HepG2 (cell line): Measurements from ENCODE around the gene SLC39A1. TPM values are rescaled to one million over a fixed set of nuclear protein-coding genes. Genes with fewer than 3 reads are reported as not detected.

Experiments used
- CEBPB ChIP-seq: IDR thresholded peaks from 2 replicates; pipeline ENCODE4 v1.6.1; 2011; ENCODE audit warnings: low read depth, low read length, improper control_type of control experiment, borderline replicate concordance
- GABPB1 ChIP-seq: IDR thresholded peaks from 2 replicates; pipeline ENCODE4 v1.6.1; 2016; ENCODE audit warnings: mild to moderate bottlenecking, missing genetic modification reagents, moderate library complexity, missing compliant biosample characterization
- MAZ ChIP-seq, 2 experiments: sonication (generic) in 1 of 2; formaldehyde crosslinking in 1 of 2; IDR thresholded peaks; 2 replicates each; pipeline versions ENCODE4 v1.5.0 to v1.6.1; 2012 to 2020; ENCODE audit warnings: low read depth in 2 of 2, mild to moderate bottlenecking in 2 of 2, borderline replicate concordance in 1 of 2, improper control_type of control experiment in 1 of 2, low read length in 1 of 2, missing genetic modification reagents in 1 of 2, moderate library complexity in 1 of 2
- MED1 ChIP-seq: sonication (generic); formaldehyde crosslinking; IDR thresholded peaks from 2 replicates; pipeline ENCODE4 v1.4.0; 2020; ENCODE audit warnings: missing genetic modification reagents
- MYC ChIP-seq: sonication (generic); formaldehyde crosslinking; IDR thresholded peaks from 2 replicates; pipeline ENCODE4 v1.9.0; 2021; ENCODE audit warnings: missing genetic modification reagents, borderline replicate concordance
- SMC3 ChIP-seq: IDR thresholded peaks from 2 replicates; pipeline ENCODE4 v1.6.1; 2011; ENCODE audit warnings: low read length, improper control_type of control experiment
- TARDBP ChIP-seq: sonication (generic); formaldehyde crosslinking; IDR thresholded peaks from 2 replicates; pipeline ENCODE4 v1.8.0; 2022; ENCODE audit warnings: mild to moderate bottlenecking, missing genetic modification reagents
- TBX2 ChIP-seq: sonication (generic); formaldehyde crosslinking; IDR thresholded peaks from 2 replicates; pipeline ENCODE4 v1.5.0; 2020; ENCODE audit warnings: missing genetic modification reagents, mild to moderate bottlenecking, borderline replicate concordance
- YY1 ChIP-seq: IDR thresholded peaks from 2 replicates; pipeline ENCODE4 v1.6.1; 2011; ENCODE audit warnings: low read length, low read depth, moderate library complexity, mild to moderate bottlenecking; ENCODE audit not compliant: insufficient read depth, insufficient replicate concordance
- ZFYVE20 ChIP-seq: sonication (generic); formaldehyde crosslinking; IDR thresholded peaks from 2 replicates; pipeline ENCODE4 v1.8.0; 2023; ENCODE audit warnings: low read depth, mild to moderate bottlenecking, moderate library complexity, missing genetic modification reagents, borderline replicate concordance
- ZNF121 ChIP-seq: sonication (generic); formaldehyde crosslinking; IDR thresholded peaks from 2 replicates; pipeline ENCODE4 v1.5.0; 2020; ENCODE audit warnings: mild to moderate bottlenecking, missing genetic modification reagents
- ZNF343 ChIP-seq: sonication (generic); formaldehyde crosslinking; IDR thresholded peaks from 2 replicates; pipeline ENCODE4 v1.4.0; 2020; ENCODE audit warnings: mild to moderate bottlenecking, missing genetic modification reagents
- ZNF510 ChIP-seq: sonication (generic); formaldehyde crosslinking; IDR thresholded peaks from 2 replicates; pipeline ENCODE4 v1.4.0; 2020; ENCODE audit warnings: low read depth, mild to moderate bottlenecking, missing genetic modification reagents
- ZNF644 ChIP-seq: IDR thresholded peaks from 2 replicates; pipeline ENCODE4 v1.6.1; 2016; ENCODE audit warnings: low read depth
- ZNF672 ChIP-seq: sonication (generic); formaldehyde crosslinking; IDR thresholded peaks from 2 replicates; pipeline ENCODE4 v1.8.1; 2022; ENCODE audit warnings: missing genetic modification reagents
- ZNF747 ChIP-seq: sonication (generic); formaldehyde crosslinking; IDR thresholded peaks from 2 replicates; pipeline ENCODE4 v1.8.1; 2023; ENCODE audit warnings: missing genetic modification reagents, mild to moderate bottlenecking, borderline replicate concordance
- polyA plus RNA-seq, 8 experiments: library from polyadenylated mRNA; depleted of rRNA in 3 of 8; stranded (reverse) in 7 of 8; unstranded in 1 of 8; fragments of >200 nt; fragmentation: Illumina TruSeq in 4 of 8; extraction: Trizol in 4 of 8; gene quantifications; 2 replicates each; pipeline versions ENCODE4 v1.2.1 to v1.2.3, GENCODE V29; 2011 to 2016; ENCODE audit warnings: low read depth in 4 of 8, missing spikeins in 1 of 8, mixed read lengths in 1 of 8; ENCODE audit not compliant: insufficient read depth in 1 of 8
- total RNA-seq, 5 experiments: library from RNA; depleted of rRNA; stranded (reverse); fragments of >200 nt; fragmentation: Illumina TruSeq; extraction: Trizol; gene quantifications; 2 replicates each; pipeline ENCODE4 v1.2.3, GENCODE V29; 2016; ENCODE audit warnings: low read depth in 1 of 5
- TF ChIP-seq, protein P1 (sequence below): sonication (generic); formaldehyde crosslinking; IDR thresholded peaks from 2 replicates; pipeline ENCODE4 v1.4.0; 2020; ENCODE audit warnings: missing genetic modification reagents
- TF ChIP-seq, protein P2 (sequence below): sonication (generic); formaldehyde crosslinking; IDR thresholded peaks from 2 replicates; pipeline ENCODE4 v1.4.0; 2020; ENCODE audit warnings: mild to moderate bottlenecking, missing genetic modification reagents
- TF ChIP-seq, protein P3 (sequence below): sonication (generic); formaldehyde crosslinking; conservative IDR thresholded peaks from 2 replicates; pipeline ENCODE4 v1.8.0; 2022; ENCODE audit warnings: mild to moderate bottlenecking, moderate library complexity, missing genetic modification reagents
- TF ChIP-seq, protein P4 (sequence below): sonication (generic); formaldehyde crosslinking; IDR thresholded peaks from 2 replicates; pipeline ENCODE4 v1.4.0; 2020; ENCODE audit warnings: missing genetic modification reagents, mild to moderate bottlenecking, borderline replicate concordance

Gene SLC39A1
- total and polyA plus RNA-seq, 2 of the 13 experiments (the other 11 are each of a cell fraction or from before 2014, with no cell fraction given): 71.2 to 78.4 TPM

DNA sequence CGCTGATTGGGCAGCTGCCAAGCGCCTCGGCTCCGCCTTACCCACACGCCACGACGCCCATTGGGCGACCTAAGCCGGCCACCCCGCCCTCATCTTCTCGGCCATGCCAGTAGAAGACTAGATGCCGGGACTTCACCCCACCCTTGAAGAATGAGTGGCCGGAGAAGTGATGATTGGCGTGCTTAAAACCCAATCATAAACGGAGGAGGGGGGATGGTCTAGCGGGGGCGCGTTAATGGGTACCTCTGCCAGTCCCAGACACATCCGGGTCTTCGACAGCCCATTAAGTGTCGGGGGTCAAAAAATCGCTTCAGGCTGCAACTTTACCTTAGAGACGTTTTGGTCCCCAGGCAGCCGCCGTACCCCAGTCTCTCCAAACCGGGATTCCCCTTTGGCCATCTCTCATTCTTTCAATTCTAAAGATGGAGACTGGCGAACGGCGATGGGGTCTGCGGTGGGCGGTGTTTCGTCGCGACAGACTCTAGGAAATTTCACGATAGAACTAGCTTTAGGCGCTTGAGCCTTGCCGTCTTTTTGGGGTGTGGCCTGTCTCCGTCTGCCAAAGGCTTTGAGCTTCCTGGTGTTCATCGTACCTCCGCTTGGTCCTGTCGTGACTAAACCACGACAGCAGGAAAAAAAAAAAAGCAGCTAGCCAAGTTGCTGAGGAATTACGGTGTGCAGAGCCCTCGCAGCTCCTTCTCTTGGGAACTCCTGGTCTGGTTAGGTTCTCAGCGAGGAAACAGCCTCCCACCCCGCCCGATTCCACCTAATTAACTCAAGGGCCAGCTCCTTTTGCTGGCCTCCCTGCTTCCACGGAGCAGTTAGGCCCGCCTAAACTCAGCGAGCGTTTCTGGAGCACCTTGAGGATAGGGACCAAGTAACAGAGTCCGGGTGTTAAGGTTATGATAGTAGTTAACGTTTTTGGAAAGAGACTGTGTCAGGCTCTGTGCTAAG lies 40.1 kb downstream of the SLC39A1 start, which contains the start of gene GATAD2B (continued):
- TF ChIP-seq, protein P1, sequence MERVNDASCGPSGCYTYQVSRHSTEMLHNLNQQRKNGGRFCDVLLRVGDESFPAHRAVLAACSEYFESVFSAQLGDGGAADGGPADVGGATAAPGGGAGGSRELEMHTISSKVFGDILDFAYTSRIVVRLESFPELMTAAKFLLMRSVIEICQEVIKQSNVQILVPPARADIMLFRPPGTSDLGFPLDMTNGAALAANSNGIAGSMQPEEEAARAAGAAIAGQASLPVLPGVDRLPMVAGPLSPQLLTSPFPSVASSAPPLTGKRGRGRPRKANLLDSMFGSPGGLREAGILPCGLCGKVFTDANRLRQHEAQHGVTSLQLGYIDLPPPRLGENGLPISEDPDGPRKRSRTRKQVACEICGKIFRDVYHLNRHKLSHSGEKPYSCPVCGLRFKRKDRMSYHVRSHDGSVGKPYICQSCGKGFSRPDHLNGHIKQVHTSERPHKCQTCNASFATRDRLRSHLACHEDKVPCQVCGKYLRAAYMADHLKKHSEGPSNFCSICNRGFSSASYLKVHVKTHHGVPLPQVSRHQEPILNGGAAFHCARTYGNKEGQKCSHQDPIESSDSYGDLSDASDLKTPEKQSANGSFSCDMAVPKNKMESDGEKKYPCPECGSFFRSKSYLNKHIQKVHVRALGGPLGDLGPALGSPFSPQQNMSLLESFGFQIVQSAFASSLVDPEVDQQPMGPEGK (CRISPR knock-in tag): peak; percentile 75
- TF ChIP-seq ZNF121: 0 out of 2 replicates have a peak, but pooled peaks have one; percentile 18
- TF ChIP-seq YY1: no peak
- no peak for TF ChIP-seq TARDBP (CRISPR knock-in tag)
- no peak for TF ChIP-seq ZNF672 (CRISPR knock-in tag)
- TF ChIP-seq ZNF644 (CRISPR knock-in tag): no peak
- peak; percentile 81 for TF ChIP-seq MAZ (IDR thresholded peaks at IDR 0.05; ENCODE audit: borderline replicate concordance, low read depth, low read length)
- peak; percentile 61 for TF ChIP-seq MAZ (CRISPR knock-in tag; IDR thresholded peaks at IDR 0.05; ENCODE audit: low read depth)
- no peak for TF ChIP-seq CEBPB
- TF ChIP-seq, protein P2, sequence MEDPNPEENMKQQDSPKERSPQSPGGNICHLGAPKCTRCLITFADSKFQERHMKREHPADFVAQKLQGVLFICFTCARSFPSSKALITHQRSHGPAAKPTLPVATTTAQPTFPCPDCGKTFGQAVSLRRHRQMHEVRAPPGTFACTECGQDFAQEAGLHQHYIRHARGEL (CRISPR knock-in tag): no peak
- TF ChIP-seq, protein P3, sequence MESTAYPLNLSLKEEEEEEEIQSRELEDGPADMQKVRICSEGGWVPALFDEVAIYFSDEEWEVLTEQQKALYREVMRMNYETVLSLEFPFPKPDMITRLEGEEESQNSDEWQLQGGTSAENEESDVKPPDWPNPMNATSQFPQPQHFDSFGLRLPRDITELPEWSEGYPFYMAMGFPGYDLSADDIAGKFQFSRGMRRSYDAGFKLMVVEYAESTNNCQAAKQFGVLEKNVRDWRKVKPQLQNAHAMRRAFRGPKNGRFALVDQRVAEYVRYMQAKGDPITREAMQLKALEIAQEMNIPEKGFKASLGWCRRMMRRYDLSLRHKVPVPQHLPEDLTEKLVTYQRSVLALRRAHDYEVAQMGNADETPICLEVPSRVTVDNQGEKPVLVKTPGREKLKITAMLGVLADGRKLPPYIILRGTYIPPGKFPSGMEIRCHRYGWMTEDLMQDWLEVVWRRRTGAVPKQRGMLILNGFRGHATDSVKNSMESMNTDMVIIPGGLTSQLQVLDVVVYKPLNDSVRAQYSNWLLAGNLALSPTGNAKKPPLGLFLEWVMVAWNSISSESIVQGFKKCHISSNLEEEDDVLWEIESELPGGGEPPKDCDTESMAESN (CRISPR knock-in tag): 0 out of 2 replicates have a peak, but pooled peaks have one; percentile 52
- peak; percentile 57; the same call in 1 of the 2 replicates for TF ChIP-seq MED1 (CRISPR knock-in tag)
- TF ChIP-seq, protein P4, sequence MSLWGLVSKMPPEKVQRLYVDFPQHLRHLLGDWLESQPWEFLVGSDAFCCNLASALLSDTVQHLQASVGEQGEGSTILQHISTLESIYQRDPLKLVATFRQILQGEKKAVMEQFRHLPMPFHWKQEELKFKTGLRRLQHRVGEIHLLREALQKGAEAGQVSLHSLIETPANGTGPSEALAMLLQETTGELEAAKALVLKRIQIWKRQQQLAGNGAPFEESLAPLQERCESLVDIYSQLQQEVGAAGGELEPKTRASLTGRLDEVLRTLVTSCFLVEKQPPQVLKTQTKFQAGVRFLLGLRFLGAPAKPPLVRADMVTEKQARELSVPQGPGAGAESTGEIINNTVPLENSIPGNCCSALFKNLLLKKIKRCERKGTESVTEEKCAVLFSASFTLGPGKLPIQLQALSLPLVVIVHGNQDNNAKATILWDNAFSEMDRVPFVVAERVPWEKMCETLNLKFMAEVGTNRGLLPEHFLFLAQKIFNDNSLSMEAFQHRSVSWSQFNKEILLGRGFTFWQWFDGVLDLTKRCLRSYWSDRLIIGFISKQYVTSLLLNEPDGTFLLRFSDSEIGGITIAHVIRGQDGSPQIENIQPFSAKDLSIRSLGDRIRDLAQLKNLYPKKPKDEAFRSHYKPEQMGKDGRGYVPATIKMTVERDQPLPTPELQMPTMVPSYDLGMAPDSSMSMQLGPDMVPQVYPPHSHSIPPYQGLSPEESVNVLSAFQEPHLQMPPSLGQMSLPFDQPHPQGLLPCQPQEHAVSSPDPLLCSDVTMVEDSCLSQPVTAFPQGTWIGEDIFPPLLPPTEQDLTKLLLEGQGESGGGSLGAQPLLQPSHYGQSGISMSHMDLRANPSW: no peak
- peak; percentile 71; the same call in 1 of the 2 replicates for TF ChIP-seq ZNF747 (CRISPR knock-in tag)
- peak; percentile 24; the same call in 1 of the 2 replicates for TF ChIP-seq MYC (CRISPR knock-in tag)
- no peak for TF ChIP-seq ZNF343
- TF ChIP-seq ZFYVE20: no peak
- TF ChIP-seq GABPB1 (CRISPR knock-in tag): no peak; the same call in none of the 2 replicates
- peak; percentile 69; the same call in 1 of the 2 replicates for TF ChIP-seq ZNF510 (CRISPR knock-in tag)
- no peak for TF ChIP-seq SMC3
- peak; percentile 64; the same call in 1 of the 2 replicates for TF ChIP-seq TBX2 (CRISPR knock-in tag)
